A172 (cell line): ENCODE data around the gene PTPRM. TPM values are rescaled to one million over a fixed set of nuclear protein-coding genes. Genes with fewer than 3 reads are reported as not detected.

ENCODE experiments used
- DNase-seq: peaks from one replicate; pipeline ENCODE4 v3.0.0-alpha.2; 2015; ENCODE audit warnings: low spot score
- total RNA-seq: library from RNA; depleted of rRNA; stranded (reverse); fragments of >200 nt; shearing (Covaris generic); gene quantifications from 2 replicates; pipeline ENCODE4 v1.2.3, GENCODE V29; 2014; rRNA removed

Gene PTPRM
- total RNA-seq: 19.0 and 26.4 TPM in 2 replicates

GRCh38 chr18:7566567-7567473, at the start of gene PTPRM:
Gene PTPRM (plus strand): TSS chr18:7567316. CDS start chr18:7567819, 503 bp downstream.
- peak; percentile 36 for DNase-seq

GRCh38 chr18:7517852-7518251, 49.3 kb upstream of the PTPRM start:
- no peak for DNase-seq

- DNase-seq: no peak
These were observed 46.8 kb upstream of the PTPRM start for GRCh38 chr18:7520200-7520785.

GRCh38 chr18:7521226-7521856, 45.8 kb upstream of the PTPRM start:
- no peak for DNase-seq

- no peak for DNase-seq
These were observed 43.3 kb upstream of the PTPRM start for GRCh38 chr18:7523772-7524171.

GRCh38 chr18:7524786-7525185, 42.3 kb upstream of the PTPRM start:
- no peak for DNase-seq

GRCh38 chr18:7532942-7533341, 34.2 kb upstream of the PTPRM start:
- DNase-seq: no peak

GRCh38 chr18:7535436-7536205, 31.5 kb upstream of the PTPRM start:
- peak; percentile 6 for DNase-seq

GRCh38 chr18:7537145-7537544, 30.0 kb upstream of the PTPRM start:
- DNase-seq: no peak

- DNase-seq: no peak
These were observed 25.3 kb upstream of the PTPRM start for GRCh38 chr18:7541835-7542234.

GRCh38 chr18:7544686-7545085, 22.4 kb upstream of the PTPRM start:
- DNase-seq: no peak

- DNase-seq: no peak
These were observed 21.4 kb upstream of the PTPRM start for GRCh38 chr18:7545734-7546133.

- DNase-seq: no peak
These were observed 18.9 kb upstream of the PTPRM start for GRCh38 chr18:7548221-7548620.

- no peak for DNase-seq
These were observed 18.4 kb upstream of the PTPRM start for GRCh38 chr18:7548721-7549120.

GRCh38 chr18:7557973-7558372, 9.1 kb upstream of the PTPRM start:
- DNase-seq: no peak

GRCh38 chr18:7558769-7559168, 8.3 kb upstream of the PTPRM start:
- no peak for DNase-seq

- DNase-seq: no peak
These were observed 7.3 kb upstream of the PTPRM start for GRCh38 chr18:7559709-7560319.

- no peak for DNase-seq
These were observed 5.1 kb upstream of the PTPRM start for GRCh38 chr18:7561909-7562460.

GRCh38 chr18:7562491-7562890, 4.6 kb upstream of the PTPRM start:
- no peak for DNase-seq

- no peak for DNase-seq
These were observed 1.4 kb upstream of the PTPRM start for GRCh38 chr18:7565677-7566076.

- no peak for DNase-seq
These were observed 911 bp upstream of the PTPRM start for GRCh38 chr18:7566244-7566566.
